Astrocyte (in vitro differentiated cells and primary cell): ENCODE data around the gene FRMD3. TPM values are rescaled to one million over a fixed set of nuclear protein-coding genes. Genes with fewer than 3 reads are reported as not detected.

ENCODE experiments used
- DNase-seq: peaks from one replicate; pipeline ENCODE4 v3.0.0-alpha.2; 2010; ENCODE audit warnings: low read depth
- FAIRE-seq: peaks from 2 replicates; lab custom pipeline; 2011; peaks lifted over from hg19 to GRCh38; lab: Jason Lieb, UNC
- H2AFZ ChIP-seq: 2 replicates; pipeline ENCODE4 v1.6.0; 2012; ENCODE audit warnings: low read depth, low read length, inconsistent platforms
- H3K27ac ChIP-seq: 2 replicates; pipeline ENCODE4 v1.5.1; 2011; ENCODE audit warnings: low read depth, low read length, inconsistent platforms
- H3K27me3 ChIP-seq: 2 replicates; pipeline ENCODE4 v1.6.0; 2011; ENCODE audit warnings: low read length, inconsistent platforms; ENCODE audit not compliant: insufficient read depth
- H3K36me3 ChIP-seq: 2 replicates; pipeline ENCODE4 v1.5.1; 2011; ENCODE audit warnings: low read length, inconsistent platforms; ENCODE audit not compliant: insufficient read depth
- H3K4me1 ChIP-seq: 2 replicates; pipeline ENCODE4 v1.5.1; 2011; ENCODE audit warnings: low read length, inconsistent platforms; ENCODE audit not compliant: insufficient read depth
- H3K4me2 ChIP-seq: 2 replicates; pipeline ENCODE4 v1.6.0; 2012; ENCODE audit warnings: low read length, inconsistent platforms
- H3K4me3 ChIP-seq: 2 replicates; pipeline ENCODE4 v1.5.1; 2011; ENCODE audit warnings: low read depth, mild to moderate bottlenecking, low read length, inconsistent platforms; ENCODE audit not compliant: insufficient read depth
- H3K79me2 ChIP-seq: 2 replicates; pipeline ENCODE4 v1.6.0; 2012; ENCODE audit warnings: mild to moderate bottlenecking, low read length, inconsistent platforms; ENCODE audit not compliant: insufficient read depth
- H3K9ac ChIP-seq: 2 replicates; pipeline ENCODE4 v1.6.0; 2012; ENCODE audit warnings: mild to moderate bottlenecking, low read length, inconsistent platforms
- H3K9me3 ChIP-seq: 2 replicates; pipeline ENCODE4 v1.5.1; 2012; ENCODE audit warnings: low read depth, mild to moderate bottlenecking, low read length, inconsistent platforms; ENCODE audit not compliant: insufficient read depth
- H4K20me1 ChIP-seq: 2 replicates; pipeline ENCODE4 v1.6.0; 2012; ENCODE audit warnings: low read length, inconsistent platforms; ENCODE audit not compliant: insufficient read depth
- H3K27ac Mint-ChIP-seq: one replicate; pipeline ENCODE4 v1.8.0; 2021; ENCODE audit warnings: mild to moderate bottlenecking, mixed read lengths; ENCODE audit not compliant: unreplicated experiment
- H3K27me3 Mint-ChIP-seq: one replicate; pipeline ENCODE4 v1.8.0; 2021; ENCODE audit warnings: low read depth, mixed read lengths; ENCODE audit not compliant: unreplicated experiment
- H3K36me3 Mint-ChIP-seq: one replicate; pipeline ENCODE4 v1.8.0; 2021; ENCODE audit warnings: low read depth, mixed read lengths; ENCODE audit not compliant: unreplicated experiment
- H3K4me1 Mint-ChIP-seq: one replicate; pipeline ENCODE4 v1.8.0; 2021; ENCODE audit warnings: low read depth, mixed read lengths; ENCODE audit not compliant: unreplicated experiment
- H3K4me3 Mint-ChIP-seq: one replicate; pipeline ENCODE4 v1.8.0; 2021; ENCODE audit warnings: mild to moderate bottlenecking, moderate library complexity, mixed read lengths; ENCODE audit not compliant: unreplicated experiment
- H3K9me3 Mint-ChIP-seq: one replicate; pipeline ENCODE4 v1.8.0; 2021; ENCODE audit warnings: mild to moderate bottlenecking, mixed read lengths; ENCODE audit not compliant: unreplicated experiment
- EZH2 ChIP-seq: IDR thresholded peaks from 2 replicates; pipeline ENCODE4 v1.6.1; 2012; ENCODE audit warnings: mild to moderate bottlenecking, low read length, inconsistent platforms; ENCODE audit not compliant: insufficient read depth
- total RNA-seq: library from RNA; stranded (reverse); gene quantifications from 2 replicates; pipeline ENCODE4 v1.2.1, GENCODE V29; 2021
- TF ChIP-seq, protein P1 (sequence below): IDR thresholded peaks from 2 replicates; pipeline ENCODE4 v1.5.1; 2011; ENCODE audit warnings: low read depth, mild to moderate bottlenecking, inconsistent platforms, low read length, moderate library complexity; ENCODE audit not compliant: insufficient read depth

FRMD3 gene
- total RNA-seq, 1 donor from 2014 or later: 0.39 TPM

DNA sequence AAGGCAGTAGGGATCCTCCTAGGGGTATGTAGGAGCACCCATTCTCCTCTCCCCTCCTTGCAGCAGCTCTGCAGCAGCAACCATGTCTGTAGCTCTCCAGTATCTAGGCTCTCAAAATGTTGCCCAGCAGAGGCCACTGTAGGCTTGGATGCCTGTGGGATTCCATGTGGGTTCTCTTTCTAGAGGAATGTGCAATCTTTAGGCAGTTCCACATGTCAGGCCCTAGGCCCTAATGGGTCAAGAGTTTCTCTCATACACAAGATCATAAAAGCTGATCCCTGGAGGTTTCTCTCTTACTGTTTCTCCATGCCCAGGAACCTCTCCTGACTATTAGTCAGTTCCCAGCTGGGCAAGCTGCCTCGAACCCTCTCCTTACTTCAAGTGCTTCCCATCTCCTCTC, 215.8 kb downstream of the FRMD3 start:
- H3K27me3 Mint-ChIP-seq: peaks cover 2% of the 10 kb centered on the region
- no peak overlapping the region for H3K27ac ChIP-seq
- no peak overlapping the region for H3K4me3 Mint-ChIP-seq
- H3K9ac ChIP-seq: no peak overlapping the region
- H3K36me3 Mint-ChIP-seq: peaks cover 2% of the 10 kb centered on the region
- no peak overlapping the region for H3K27ac Mint-ChIP-seq
- DNase-seq: no peak
- no peak overlapping the region for H3K4me3 ChIP-seq
- H3K9me3 Mint-ChIP-seq: peaks cover 7% of the 10 kb centered on the region
- no peak overlapping the region for H3K4me2 ChIP-seq
- TF ChIP-seq EZH2: no peak
- TF ChIP-seq, protein P1, sequence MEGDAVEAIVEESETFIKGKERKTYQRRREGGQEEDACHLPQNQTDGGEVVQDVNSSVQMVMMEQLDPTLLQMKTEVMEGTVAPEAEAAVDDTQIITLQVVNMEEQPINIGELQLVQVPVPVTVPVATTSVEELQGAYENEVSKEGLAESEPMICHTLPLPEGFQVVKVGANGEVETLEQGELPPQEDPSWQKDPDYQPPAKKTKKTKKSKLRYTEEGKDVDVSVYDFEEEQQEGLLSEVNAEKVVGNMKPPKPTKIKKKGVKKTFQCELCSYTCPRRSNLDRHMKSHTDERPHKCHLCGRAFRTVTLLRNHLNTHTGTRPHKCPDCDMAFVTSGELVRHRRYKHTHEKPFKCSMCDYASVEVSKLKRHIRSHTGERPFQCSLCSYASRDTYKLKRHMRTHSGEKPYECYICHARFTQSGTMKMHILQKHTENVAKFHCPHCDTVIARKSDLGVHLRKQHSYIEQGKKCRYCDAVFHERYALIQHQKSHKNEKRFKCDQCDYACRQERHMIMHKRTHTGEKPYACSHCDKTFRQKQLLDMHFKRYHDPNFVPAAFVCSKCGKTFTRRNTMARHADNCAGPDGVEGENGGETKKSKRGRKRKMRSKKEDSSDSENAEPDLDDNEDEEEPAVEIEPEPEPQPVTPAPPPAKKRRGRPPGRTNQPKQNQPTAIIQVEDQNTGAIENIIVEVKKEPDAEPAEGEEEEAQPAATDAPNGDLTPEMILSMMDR: no peak
- no peaks in the 10 kb centered on the region for H3K9me3 ChIP-seq
- H2AFZ ChIP-seq: no peak overlapping the region
- no peak for FAIRE-seq
- no peaks in the 10 kb centered on the region for H3K36me3 ChIP-seq
- peaks cover 3% of the 10 kb centered on the region for H3K4me1 Mint-ChIP-seq
- H4K20me1 ChIP-seq: no peaks in the 10 kb centered on the region
- H3K27me3 ChIP-seq: no peaks in the 10 kb centered on the region
- no peaks in the 10 kb centered on the region for H3K79me2 ChIP-seq
- H3K4me1 ChIP-seq: no peaks in the 10 kb centered on the region

DNA sequence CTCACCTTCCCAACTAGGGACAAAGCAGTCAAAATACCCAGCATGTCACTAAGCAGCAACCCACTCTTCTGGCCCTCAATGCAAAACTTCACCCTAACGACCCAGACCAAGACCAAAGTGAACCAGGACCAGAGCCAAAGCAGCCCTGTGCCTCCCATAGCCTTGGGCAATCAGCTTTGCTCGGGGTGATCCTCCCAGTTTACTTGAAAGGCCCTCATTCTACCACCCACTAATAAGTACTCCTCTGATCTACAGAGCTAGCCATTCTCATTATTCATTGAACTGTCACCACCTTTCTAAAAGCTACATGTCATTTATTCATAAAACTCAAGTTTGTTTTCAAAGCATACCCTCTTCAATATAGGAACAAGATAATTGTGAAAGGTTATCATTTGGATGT, 221.0 kb downstream of the FRMD3 start:
- TF ChIP-seq, protein P1: no peak
- TF ChIP-seq EZH2: no peak
- no peaks in the 10 kb centered on the region for H3K27me3 ChIP-seq
- Mint-ChIP-seq H3K9me3 (peaks cover 7% of the 10 kb centered on the region), H3K27me3 (no peaks in the 10 kb centered on the region), H3K36me3 (peaks cover 2% of the 10 kb centered on the region), H3K4me1 (no peaks in the 10 kb centered on the region), H3K4me3 (no peak overlapping the region), H3K27ac (no peak overlapping the region)
- H3K27ac ChIP-seq: no peak overlapping the region
- H3K4me1 ChIP-seq: no peaks in the 10 kb centered on the region
- H3K9me3 ChIP-seq: no peaks in the 10 kb centered on the region
- no peak overlapping the region for H3K4me2 ChIP-seq
- DNase-seq: no peak
- H2AFZ ChIP-seq: no peak overlapping the region
- no peaks in the 10 kb centered on the region for H3K79me2 ChIP-seq
- H3K36me3 ChIP-seq: no peaks in the 10 kb centered on the region
- no peak overlapping the region for H3K4me3 ChIP-seq
- no peak for FAIRE-seq
- H4K20me1 ChIP-seq: no peaks in the 10 kb centered on the region
- H3K9ac ChIP-seq: no peak overlapping the region

DNA sequence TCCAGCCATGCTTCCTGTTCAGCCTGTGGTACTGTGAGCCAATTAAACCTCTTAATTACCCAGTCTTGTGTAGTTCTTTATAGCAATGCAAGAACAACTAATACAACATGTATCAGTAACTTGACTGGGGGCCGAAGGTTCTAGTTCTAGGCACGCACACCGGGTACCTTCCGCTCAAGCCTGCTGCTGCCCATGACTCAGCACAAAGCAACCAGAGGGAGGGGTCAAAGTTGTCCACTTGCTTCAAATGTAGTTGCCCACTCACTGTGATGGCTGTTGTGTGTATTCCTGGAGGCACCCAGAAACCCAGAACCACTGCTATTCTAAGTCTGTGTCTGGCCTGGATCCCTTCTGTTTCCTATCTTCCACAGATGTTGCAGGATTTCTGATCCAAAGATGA, 222.6 kb downstream of the FRMD3 start:
- H3K4me3 Mint-ChIP-seq: no peak overlapping the region
- no peaks in the 10 kb centered on the region for H4K20me1 ChIP-seq
- TF ChIP-seq, protein P1: no peak
- TF ChIP-seq EZH2: no peak
- H3K4me1 ChIP-seq: no peaks in the 10 kb centered on the region
- no peaks in the 10 kb centered on the region for H3K9me3 ChIP-seq
- no peaks in the 10 kb centered on the region for H3K4me1 Mint-ChIP-seq
- no peaks in the 10 kb centered on the region for H3K79me2 ChIP-seq
- peaks cover 5% of the 10 kb centered on the region for H3K9me3 Mint-ChIP-seq
- H3K9ac ChIP-seq: no peak overlapping the region
- H3K36me3 ChIP-seq: no peaks in the 10 kb centered on the region
- no peak overlapping the region for H3K27ac Mint-ChIP-seq
- no peaks in the 10 kb centered on the region for H3K27me3 Mint-ChIP-seq
- no peak for DNase-seq
- no peak overlapping the region for H3K4me2 ChIP-seq
- H3K4me3 ChIP-seq: no peak overlapping the region
- H3K27me3 ChIP-seq: no peaks in the 10 kb centered on the region
- no peak overlapping the region for H3K27ac ChIP-seq
- no peak for FAIRE-seq
- H2AFZ ChIP-seq: no peak overlapping the region
- H3K36me3 Mint-ChIP-seq: peaks cover 2% of the 10 kb centered on the region
